Esophagus muscularis mucosa (tissue), 4 donors: ENCODE results near the gene HSPB9. TPM values are rescaled to one million over a fixed set of nuclear protein-coding genes. Genes with fewer than 3 reads are reported as not detected.

ENCODE experiments used
- DNase-seq: peaks from one replicate; pipeline ENCODE4 v3.0.0-alpha.2; 2017; ENCODE audit errors: extremely low spot score
- H3K27ac ChIP-seq, 4 donors: fragments of 200-600 bp; sonication (generic); replicated peaks in 1 of 4; 1 replicate in 3 of 4; 2 replicates in 1 of 4; pipeline ENCODE4 v1.5.1; 2016 to 2019; ENCODE audit warnings: mild to moderate bottlenecking in 1 of 4
- H3K27me3 ChIP-seq, 4 donors: fragments of 200-600 bp; sonication (generic); one replicate each; pipeline versions ENCODE4 v1.5.1 to v1.6.0; 2016 to 2019
- H3K36me3 ChIP-seq, 4 donors: fragments of 200-600 bp; sonication (generic); one replicate each; pipeline ENCODE4 v1.5.1; 2016 to 2019
- H3K4me1 ChIP-seq, 4 donors: fragments of 200-600 bp; sonication (generic); one replicate each; pipeline ENCODE4 v1.5.1; 2016 to 2019
- H3K4me3 ChIP-seq, 4 donors: fragments of 200-600 bp; sonication (generic); 1 replicate in 2 of 4; 2 replicates in 2 of 4; pipeline ENCODE4 v1.5.1; 2016 to 2019; ENCODE audit warnings: mild to moderate bottlenecking in 4 of 4, moderate library complexity in 1 of 4
- H3K9me3 ChIP-seq, 4 donors: fragments of 200-600 bp; sonication (generic); 1 replicate in 3 of 4; 2 replicates in 1 of 4; pipeline ENCODE4 v1.5.1; 2016 to 2019
- EP300 ChIP-seq: sonication (generic); formaldehyde crosslinking; IDR thresholded peaks from one replicate; pipeline ENCODE4 v1.6.1; 2017; ENCODE audit warnings: antibody characterized with exemption
- POLR2A ChIP-seq: fragments of 450-650 bp; IDR thresholded peaks from one replicate; pipeline ENCODE4 v1.6.1; 2017; ENCODE audit warnings: antibody characterized with exemption, moderate library complexity, mild to moderate bottlenecking, low read depth
- POLR2AphosphoS5 ChIP-seq, 2 donors: sonication (generic); formaldehyde crosslinking; IDR thresholded peaks; one replicate each; pipeline ENCODE4 v1.6.1; 2017; ENCODE audit warnings: antibody characterized with exemption in 2 of 2
- WGBS: methylation state at CpG from one replicate; pipeline ENCODE4 v1.1.5; 2018; 5-methylcytosine and 5-hydroxymethylcytosine counted together
- intact Hi-C: fragments of 100-400 bp; cut with DNase I; formaldehyde crosslinking; loops from one replicate; pipeline ENCODE4 v1.15.1; 2023
- total RNA-seq, 4 donors: library from RNA; depleted of rRNA; stranded (reverse); fragments of >200 nt; gene quantifications; one replicate each; pipeline versions ENCODE4 v1.1.0 to v1.2.1, GENCODE V29; 2016
- TF ChIP-seq, protein P1 (sequence below), 3 experiments: fragments of 200-600 bp in 2 of 3; fragments of 450-650 bp in 1 of 3; sonication (generic) in 2 of 3; IDR thresholded peaks; one replicate each; pipeline ENCODE4 v1.5.1; 2017 to 2019; ENCODE audit warnings: antibody characterized with exemption in 3 of 3, mild to moderate bottlenecking in 2 of 3, moderate library complexity in 1 of 3

The HSPB9 gene
- total RNA-seq, 4 donors from 2014 or later, result 0.26 to 0.42 TPM; not detected in 2

DNA sequence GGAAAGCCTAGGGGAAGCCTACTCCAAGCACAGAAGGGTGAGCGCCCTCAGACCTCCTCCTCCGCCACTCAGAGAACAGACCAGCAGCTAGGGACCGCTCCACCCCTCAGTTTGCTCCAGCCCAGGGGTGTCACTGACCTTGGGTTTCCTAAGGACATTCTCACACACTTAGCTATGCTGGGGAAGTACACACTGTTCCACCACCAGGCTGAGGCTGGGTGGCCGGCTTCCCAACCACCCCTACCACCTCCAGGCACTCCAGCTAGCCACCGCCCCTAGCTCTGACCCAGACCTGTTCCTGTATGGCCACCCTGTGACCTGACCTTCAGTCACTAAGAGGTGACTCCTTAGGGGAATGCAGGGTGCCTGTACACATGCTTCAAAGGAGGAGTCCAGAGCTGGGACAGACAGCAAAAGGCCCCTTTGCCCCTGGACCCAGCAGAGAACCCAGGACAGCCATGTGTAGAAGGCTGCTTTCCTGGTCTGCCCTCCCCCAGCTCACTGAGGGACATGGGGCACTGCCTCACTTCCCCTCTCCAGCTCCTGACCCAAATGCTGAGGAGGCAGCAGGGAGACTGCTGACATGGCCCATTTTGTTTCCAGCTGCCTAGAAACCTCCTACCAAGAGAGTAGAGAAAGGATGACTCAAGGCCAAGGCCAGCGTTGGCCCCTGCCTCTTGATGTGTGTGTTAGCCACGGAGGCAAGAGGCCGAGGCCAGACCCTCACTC, 6.7 kb downstream of the HSPB9 start:
- no peak for DNase-seq
- Histone ChIP-seq H3K4me1 (peaks cover 52 to 61% (median 60%) of the 10 kb centered on the region in 4 donors), H3K36me3 (peaks cover 53 to 63% (median 60%) of the 10 kb centered on the region in 4 donors), H3K4me3 (no peak overlapping the region), H3K27me3 (no peaks in the 10 kb centered on the region), H3K27ac (peak overlapping the region; percentile 41 to 68 (median 52)), H3K9me3 (no peaks in the 10 kb centered on the region)
- TF ChIP-seq POLR2AphosphoS5 (IDR thresholded peaks at IDR 0.05), result peak; percentile 38 to 56
- TF ChIP-seq, protein P1, sequence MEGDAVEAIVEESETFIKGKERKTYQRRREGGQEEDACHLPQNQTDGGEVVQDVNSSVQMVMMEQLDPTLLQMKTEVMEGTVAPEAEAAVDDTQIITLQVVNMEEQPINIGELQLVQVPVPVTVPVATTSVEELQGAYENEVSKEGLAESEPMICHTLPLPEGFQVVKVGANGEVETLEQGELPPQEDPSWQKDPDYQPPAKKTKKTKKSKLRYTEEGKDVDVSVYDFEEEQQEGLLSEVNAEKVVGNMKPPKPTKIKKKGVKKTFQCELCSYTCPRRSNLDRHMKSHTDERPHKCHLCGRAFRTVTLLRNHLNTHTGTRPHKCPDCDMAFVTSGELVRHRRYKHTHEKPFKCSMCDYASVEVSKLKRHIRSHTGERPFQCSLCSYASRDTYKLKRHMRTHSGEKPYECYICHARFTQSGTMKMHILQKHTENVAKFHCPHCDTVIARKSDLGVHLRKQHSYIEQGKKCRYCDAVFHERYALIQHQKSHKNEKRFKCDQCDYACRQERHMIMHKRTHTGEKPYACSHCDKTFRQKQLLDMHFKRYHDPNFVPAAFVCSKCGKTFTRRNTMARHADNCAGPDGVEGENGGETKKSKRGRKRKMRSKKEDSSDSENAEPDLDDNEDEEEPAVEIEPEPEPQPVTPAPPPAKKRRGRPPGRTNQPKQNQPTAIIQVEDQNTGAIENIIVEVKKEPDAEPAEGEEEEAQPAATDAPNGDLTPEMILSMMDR (IDR thresholded peaks at IDR 0.05), result no peak
- intact Hi-C loops, result no loop called here
- 73% methylated on average over 7 of the region's 8 CpGs for WGBS

DNA sequence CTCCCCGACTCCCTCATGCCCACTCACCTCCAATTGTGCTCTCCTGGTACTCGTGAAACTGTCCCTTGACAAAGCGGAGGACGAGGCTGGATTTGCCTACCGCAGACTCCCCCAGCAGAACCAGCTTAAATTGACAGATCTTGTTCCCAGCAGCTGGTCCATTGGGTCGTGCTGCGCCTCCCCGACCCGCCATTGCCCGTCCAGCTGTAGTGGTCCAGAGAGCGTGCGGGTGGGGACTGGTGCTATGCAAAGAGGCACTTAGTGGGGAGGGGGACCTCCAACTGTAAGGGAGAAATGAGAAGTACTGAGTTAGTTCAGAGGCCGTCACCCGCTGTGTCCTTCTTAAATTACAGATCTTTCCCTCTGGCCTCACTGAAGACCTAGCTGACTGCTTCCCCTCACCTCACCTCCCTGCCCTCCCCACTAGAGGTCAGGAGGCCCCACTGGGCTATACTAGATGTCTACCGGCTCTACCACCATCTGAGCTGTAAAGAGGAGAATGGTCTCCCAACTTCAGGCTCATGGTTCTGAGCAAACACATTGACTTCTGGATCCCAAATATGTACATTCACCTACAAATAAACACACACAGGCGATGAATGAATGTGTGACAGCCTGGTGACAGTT, 7.8 kb downstream of the HSPB9 start:
- H3K9me3 ChIP-seq, result no peaks in the 10 kb centered on the region
- TF ChIP-seq EP300 (no peak), POLR2A (no peak), POLR2AphosphoS5 (IDR thresholded peaks at IDR 0.05) (no peak)
- TF ChIP-seq, protein P1 (IDR thresholded peaks at IDR 0.05), result no peak
- DNase-seq, result no peak
- peaks cover 47 to 56% (median 54%) of the 10 kb centered on the region in 4 donors for H3K36me3 ChIP-seq
- no peak overlapping the region for H3K4me3 ChIP-seq
- H3K27me3 ChIP-seq, result no peaks in the 10 kb centered on the region
- intact Hi-C loops, result no loop called here
- peak overlapping the region; percentile 41 to 68 (median 52) for H3K27ac ChIP-seq
- WGBS, result 92% methylated on average over 14 of the region's 16 CpGs
- peaks cover 63 to 72% (median 71%) of the 10 kb centered on the region in 4 donors for H3K4me1 ChIP-seq

DNA sequence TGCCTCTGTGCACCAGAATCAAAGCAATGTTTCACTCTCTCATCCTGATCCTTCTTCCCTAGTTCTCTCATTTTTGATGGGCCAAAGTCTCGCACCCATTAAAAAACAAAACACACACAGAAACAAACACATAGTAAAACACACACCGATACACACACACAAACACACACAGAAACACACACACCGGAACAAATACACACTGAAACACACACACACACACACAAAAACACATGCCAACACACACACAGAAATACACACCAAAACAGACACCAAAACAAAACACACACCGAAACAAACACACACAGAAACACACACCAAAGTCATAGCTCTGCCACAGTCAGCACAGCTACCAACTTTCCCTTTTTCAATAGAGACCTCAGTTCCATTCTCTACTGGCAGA, 8.6 kb downstream of the HSPB9 start:
- 96% methylated on average over 4 of the region's 4 CpGs for WGBS
- intact Hi-C loops, result no loop called here
- peaks cover 39 to 50% (median 46%) of the 10 kb centered on the region in 4 donors for H3K36me3 ChIP-seq

DNA sequence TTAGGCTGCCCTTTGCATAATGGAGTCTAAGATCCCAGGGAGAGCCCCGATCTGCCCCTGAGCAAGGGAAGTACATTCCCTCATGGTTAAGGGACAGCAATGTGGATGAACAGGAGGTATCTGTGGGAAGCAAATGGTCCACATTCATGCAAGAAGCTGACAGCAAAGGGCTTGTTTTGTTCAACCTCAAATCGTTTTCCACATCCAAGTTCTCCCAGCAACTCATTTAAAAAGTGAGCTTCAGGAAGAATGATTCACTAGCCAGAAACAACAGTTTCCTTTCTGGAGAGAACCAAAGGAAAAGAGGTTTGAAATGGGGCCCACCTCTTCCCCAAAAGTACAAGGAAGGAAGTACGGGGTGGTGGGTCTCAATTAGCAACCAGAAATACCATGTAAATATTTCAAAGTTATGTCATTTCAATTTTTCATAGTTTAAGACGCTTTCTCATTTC, 9.4 kb downstream of the HSPB9 start:
- TF ChIP-seq POLR2A (no peak), POLR2AphosphoS5 (IDR thresholded peaks at IDR 0.05) (peak in 1 of 2 donors; percentile 40), EP300 (no peak)
- WGBS, result 53% methylated on average over 4 of the region's 4 CpGs
- Histone ChIP-seq H3K27me3 (no peaks in the 10 kb centered on the region), H3K27ac (peak overlapping the region; percentile 41 to 68 (median 52)), H3K4me3 (no peak overlapping the region), H3K4me1 (peaks cover 79 to 88% (median 85%) of the 10 kb centered on the region in 4 donors), H3K36me3 (peaks cover 32 to 42% (median 38%) of the 10 kb centered on the region in 4 donors), H3K9me3 (no peaks in the 10 kb centered on the region)
- intact Hi-C loops, result no loop called here
- DNase-seq, result no peak

More for the DNA sequence above, 8.6 kb downstream of the HSPB9 start:
- Histone ChIP-seq H3K4me3 (no peak overlapping the region), H3K9me3 (no peaks in the 10 kb centered on the region), H3K27ac (peak overlapping the region; percentile 41 to 68 (median 52)), H3K4me1 (peaks cover 71 to 80% (median 79%) of the 10 kb centered on the region in 4 donors), H3K27me3 (no peaks in the 10 kb centered on the region)
- no peak for DNase-seq
- TF ChIP-seq, protein P1 (IDR thresholded peaks at IDR 0.05), result no peak
- TF ChIP-seq POLR2AphosphoS5 (IDR thresholded peaks at IDR 0.05) (no peak), EP300 (no peak), POLR2A (no peak)

DNA sequence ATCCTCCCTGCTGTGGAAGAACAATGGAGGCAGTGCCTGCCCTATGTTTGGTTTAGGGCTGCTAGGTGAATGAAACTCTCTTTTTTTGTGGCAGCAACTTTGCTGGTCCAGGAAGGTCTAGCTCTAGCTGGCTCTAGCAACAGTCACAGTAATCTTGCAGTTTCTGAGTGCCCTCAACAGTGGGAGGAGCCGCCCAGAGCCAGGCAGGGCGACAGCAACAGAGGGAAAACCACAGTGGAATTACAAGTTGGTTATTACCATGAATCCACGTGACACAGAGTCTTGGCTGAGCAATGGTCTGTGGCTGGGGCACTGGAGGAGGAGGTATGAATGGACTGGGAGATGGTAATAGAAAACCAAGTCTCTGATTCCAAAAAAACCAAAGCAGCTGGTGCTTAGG, 10.3 kb downstream of the HSPB9 start:
- TF ChIP-seq POLR2AphosphoS5 (IDR thresholded peaks at IDR 0.05) (no peak), POLR2A (no peak), EP300 (no peak)
- TF ChIP-seq, protein P1 (IDR thresholded peaks at IDR 0.05), result no peak
- Histone ChIP-seq H3K27me3 (no peaks in the 10 kb centered on the region), H3K4me3 (peak overlapping the region in 1 of 4 donors; percentile 17), H3K9me3 (no peaks in the 10 kb centered on the region), H3K4me1 (peaks cover 87 to 91% (median 89%) of the 10 kb centered on the region in 4 donors), H3K27ac (peak overlapping the region; percentile 31 to 68 (median 48)), H3K36me3 (peaks cover 22 to 33% (median 29%) of the 10 kb centered on the region in 4 donors)
- intact Hi-C loops, result no loop called here
- WGBS, result 69% methylated on average over 3 of the region's 3 CpGs
- DNase-seq, result no peak
